Uterine smooth muscle cell (primary cell): ENCODE measurements around the gene PPP6R2. TPM values are rescaled to one million over a fixed set of nuclear protein-coding genes. Genes with fewer than 3 reads are reported as not detected.

Experiments used
- total RNA-seq: library from RNA; depleted of rRNA; stranded (reverse); fragments of >200 nt; gene quantifications from 2 replicates; pipeline ENCODE4 v1.2.3, GENCODE V29; 2014

Gene PPP6R2, protein sequence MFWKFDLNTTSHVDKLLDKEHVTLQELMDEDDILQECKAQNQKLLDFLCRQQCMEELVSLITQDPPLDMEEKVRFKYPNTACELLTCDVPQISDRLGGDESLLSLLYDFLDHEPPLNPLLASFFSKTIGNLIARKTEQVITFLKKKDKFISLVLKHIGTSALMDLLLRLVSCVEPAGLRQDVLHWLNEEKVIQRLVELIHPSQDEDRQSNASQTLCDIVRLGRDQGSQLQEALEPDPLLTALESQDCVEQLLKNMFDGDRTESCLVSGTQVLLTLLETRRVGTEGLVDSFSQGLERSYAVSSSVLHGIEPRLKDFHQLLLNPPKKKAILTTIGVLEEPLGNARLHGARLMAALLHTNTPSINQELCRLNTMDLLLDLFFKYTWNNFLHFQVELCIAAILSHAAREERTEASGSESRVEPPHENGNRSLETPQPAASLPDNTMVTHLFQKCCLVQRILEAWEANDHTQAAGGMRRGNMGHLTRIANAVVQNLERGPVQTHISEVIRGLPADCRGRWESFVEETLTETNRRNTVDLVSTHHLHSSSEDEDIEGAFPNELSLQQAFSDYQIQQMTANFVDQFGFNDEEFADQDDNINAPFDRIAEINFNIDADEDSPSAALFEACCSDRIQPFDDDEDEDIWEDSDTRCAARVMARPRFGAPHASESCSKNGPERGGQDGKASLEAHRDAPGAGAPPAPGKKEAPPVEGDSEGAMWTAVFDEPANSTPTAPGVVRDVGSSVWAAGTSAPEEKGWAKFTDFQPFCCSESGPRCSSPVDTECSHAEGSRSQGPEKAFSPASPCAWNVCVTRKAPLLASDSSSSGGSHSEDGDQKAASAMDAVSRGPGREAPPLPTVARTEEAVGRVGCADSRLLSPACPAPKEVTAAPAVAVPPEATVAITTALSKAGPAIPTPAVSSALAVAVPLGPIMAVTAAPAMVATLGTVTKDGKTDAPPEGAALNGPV
- total RNA-seq: 72.0 and 73.0 TPM in 2 replicates

DNA sequence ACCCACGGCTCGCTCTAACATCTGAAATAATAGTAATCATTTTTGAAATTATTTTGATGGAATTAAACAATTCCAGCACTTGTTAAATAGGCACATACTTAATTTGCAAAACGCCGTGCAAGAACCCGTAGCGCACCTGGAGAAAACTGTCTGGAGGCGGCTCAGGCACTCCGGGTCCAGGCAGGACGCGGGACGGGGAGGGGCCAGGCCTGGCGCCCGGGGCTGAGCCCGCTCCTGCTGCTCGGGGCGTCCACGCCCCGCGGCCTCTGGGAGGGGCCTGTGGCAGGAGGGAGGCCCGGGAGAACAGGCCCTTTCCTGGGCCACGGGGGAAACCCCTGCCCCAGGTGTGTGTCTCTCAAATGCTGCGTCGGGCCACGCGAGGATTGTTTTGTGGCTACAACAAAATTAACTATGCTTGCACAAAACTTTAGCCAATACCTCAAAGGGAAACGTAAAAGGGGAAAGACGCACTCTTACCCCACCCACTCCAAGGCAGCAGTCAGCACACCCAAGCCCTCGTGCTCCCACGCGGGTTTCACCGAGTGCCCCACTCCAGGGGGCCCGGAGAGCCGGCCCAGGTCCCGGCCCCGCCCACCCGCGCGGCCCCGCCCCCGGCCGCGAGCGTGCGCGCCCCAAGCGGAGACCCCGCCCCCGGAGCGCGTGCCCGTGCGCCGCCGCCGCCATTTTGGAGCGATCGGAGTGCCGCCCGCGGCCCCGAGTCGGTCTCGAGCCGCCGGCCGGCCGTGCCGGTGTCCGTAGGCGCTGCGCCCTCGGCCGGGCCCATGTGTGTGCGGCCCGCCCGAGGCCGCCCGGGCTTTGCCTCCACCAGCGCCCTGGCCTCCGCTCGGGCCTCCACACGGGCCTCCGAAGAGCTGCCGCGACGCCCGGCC, at the start of gene PPP6R2:
Gene PPP6R2, plus strand, starts transcription at position 677 of the 890 bp plus-strand sequence. CDS start 50,582 bp downstream, outside the sequence.

DNA sequence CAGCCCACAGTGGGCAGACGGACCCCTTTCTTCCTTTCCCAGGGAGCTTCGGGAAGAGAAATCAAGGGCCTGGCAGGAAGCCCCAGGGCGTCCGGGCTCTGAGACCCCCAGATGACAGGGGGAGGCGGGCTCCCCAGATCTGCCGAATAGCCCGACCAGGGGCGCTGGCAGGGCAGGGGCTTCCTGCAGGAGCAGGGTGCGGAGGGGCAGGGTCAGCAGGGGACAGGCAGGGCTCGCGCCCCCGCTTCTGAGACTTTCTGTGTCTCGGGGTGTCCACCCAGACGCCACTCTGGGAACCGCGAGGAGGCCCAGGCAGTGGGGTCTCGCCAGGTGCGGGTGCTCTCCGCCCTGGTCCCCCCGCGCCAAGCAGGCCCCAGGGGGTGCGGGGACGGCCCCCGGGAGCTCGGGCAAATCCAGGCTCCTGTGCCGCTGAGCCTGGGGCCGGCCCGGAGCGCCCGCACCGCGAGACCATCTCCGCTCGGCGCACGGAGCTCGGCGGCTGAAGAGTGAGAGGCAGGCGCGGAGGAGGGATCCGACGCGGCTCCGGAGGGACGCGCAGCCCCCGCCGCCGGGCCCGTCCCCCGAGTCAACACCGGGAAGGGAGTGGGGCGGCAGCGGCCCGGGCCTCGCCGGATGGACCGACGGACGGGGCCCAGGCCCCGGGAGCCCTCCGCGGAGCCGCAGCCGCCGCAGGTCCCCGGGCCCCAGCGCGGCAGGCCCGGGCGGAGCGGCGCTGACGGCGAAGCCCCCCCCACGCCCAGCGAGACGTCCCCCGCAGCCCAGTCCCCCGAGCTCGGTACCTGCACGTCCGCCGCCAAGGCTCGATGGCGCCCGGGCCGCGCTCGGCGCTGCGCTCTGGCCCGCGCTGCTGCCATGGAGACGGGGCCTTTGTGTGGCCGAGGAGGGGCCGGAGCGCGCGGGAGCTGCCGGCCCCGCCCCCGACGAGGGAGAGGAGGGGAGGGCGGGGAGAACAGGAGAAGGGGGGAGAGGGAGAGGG, 36.1 kb upstream of the PPP6R2 start, which contains the start of gene PLXNB2:
Gene PLXNB2, minus strand, starts transcription at position 894 of the 997 bp plus-strand sequence. CDS start 17,062 bp downstream, outside the sequence.

DNA sequence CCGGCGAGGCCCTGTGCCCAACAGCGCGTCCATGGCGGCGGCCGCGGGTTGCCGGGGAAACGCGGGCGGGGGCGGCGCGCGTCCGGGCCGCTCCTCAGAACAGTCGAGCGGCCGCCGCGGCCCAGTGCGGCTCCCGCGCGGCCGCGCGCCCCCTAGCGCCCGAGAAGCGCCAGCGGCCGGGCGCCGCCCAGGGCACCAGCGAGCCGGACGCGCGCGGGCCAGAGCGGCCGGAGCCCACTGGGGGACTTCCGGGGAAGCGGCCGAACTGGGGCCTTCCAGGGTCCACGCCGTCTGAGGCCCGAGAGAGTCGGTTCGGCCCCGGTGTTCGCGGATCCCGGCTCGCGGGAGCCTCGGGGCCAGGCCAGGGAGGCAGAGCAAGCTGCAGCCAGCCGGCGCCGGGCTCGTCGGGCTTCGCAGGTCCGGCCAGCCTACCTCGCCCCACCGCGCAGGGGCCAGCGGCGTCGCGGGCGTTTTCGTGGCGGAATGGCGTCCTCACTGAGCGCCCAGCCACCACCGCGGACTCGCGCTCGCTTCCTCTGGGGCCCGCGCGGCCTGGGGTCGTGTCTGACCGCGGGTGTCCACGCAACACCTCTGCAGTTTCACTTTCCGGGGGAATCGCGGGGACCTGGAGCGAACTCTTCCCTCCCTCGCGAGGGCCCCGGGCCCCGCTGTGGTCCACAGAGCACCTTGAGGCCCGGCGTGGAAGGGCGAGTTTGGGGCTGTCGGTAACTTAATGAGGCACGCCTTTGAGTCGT, 16.0 kb upstream of the PPP6R2 start, which contains the start of gene DENND6B:
Gene DENND6B, minus strand, starts transcription at position 57 of the 755 bp plus-strand sequence. Its CDS starts 24 bp downstream, at position 33.

DNA sequence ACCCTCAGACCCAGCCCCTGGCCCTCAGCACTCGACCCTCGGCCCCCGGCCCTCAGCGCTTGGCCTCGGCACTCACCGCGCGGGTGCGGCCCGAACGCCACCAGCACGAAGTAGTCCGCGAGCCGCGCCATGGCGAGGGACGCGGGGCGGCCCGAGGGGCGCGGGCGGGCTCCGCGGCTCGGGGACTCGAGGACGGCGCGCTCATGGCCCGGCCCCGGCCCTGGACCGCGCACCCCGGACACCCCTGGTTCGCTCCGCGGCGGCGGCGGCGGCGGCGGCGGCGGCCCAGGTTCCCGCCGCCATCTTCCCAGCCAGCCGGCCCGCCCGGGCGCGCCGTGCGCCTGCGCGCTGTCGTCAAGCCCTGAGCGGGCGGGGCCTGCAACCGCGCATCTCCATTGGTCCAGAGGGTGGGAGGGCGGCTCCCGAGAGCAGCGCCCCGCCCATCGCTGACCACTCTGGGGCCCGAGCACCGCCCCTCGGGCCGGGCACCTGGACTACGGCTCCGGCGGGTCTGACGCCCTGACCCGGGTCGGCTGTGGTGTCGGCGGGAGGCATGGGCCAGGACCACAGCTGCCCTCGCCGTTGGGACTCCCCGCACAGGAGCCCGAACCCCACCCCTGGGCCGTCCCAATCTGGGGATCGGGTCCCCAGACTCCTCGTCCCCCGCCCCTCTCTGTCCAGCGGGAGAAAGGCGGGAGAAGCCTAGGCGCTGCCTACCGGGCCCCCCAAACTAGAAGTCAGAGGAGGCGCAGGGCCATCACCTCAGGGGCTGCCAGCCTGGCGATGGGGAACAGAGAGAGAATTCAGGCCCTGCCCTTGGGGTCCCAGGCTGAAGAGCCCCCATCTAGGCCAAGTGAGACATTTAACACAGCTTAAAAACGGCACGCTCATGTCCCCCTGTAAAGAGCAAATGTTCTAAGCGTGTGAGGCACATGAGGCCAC, 131.9 kb downstream of the PPP6R2 start, which contains the start of gene SBF1:
Gene SBF1, minus strand, starts transcription at position 326 of the 942 bp plus-strand sequence. Its CDS starts 195 bp downstream, at position 131.

DNA sequence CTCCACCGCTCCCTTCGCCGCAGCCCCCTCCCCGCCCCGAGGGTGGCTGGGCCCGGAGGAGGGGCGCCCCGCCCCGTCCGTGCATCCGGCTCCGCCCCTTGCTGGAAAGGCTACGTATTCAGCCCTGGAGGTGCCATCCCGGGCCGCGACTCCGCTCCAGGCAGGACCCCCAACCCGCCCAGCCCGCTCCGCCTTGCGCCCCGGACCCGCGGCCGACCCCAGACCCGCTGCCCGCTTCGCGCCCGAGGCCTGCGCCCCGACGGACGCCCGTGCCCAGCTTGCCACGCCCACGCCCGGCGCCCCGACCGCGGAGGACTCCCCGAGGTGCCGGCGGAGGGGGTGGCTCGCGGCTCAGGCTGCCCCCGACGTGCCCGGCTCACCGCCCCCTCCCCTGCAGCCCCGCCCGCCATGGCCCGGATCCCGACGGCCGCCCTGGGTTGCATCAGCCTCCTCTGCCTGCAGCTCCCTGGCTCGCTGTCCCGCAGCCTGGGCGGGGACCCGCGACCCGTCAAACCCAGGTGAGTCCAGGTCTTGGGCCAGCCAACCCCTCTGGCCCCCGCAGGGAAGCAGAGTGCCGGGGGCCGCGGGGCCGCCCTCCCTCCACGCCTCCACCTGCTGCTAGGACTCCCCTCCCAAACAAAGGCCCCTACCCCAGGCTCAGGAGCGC, 138.4 kb downstream of the PPP6R2 start, which contains the start of gene ADM2:
Gene ADM2, plus strand, starts transcription at position 104 of the 667 bp plus-strand sequence. Its CDS starts 305 bp downstream, at position 409.

DNA sequence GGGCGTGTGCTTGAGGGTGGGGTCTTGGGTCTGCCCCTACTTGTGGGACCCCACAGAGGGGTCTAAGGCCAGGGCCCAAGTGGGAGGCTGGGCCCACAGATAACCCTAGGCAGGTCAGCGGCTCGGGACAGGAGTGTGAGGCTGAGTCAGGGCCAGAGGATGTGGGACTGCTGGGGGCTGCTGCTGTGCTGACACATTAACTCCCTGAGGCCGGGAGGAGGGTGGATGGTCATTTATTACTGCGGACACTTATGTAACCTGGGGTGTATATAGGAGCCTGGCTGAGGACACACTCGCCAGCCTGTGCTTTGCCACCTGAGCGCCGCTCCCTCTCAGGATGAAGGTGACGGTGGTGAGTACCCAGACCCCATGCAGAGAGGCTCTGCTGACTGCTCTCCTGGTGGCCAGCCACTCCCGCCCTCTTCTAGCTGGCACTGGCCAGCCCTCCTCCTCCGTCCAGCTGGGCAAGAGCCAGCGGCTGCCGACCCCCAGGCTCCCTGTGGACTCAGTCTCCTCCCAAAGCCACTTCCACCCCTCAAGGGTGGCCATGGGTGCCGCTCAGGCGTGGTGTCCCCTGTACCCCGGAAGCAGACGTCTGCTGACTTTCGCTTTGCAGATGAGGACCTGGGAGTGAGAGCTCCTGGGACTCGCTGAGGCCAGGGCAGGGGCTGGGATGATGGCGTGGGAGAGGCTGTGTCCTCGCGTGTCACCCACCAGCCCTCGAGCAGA, 143.6 kb downstream of the PPP6R2 start, which contains the start of gene MIOX:
Gene MIOX, plus strand, starts transcription at position 299 of the 729 bp plus-strand sequence. Its CDS starts 39 bp downstream, at position 338.

Other genes with a start within 250 kb of the PPP6R2 start
- gene PANX2, start 172.6 kb upstream of the PPP6R2 start, total RNA-seq: 0.37 and 0.66 TPM in 2 replicates
- gene TRABD, start 157.4 kb upstream of the PPP6R2 start, total RNA-seq: 30.1 and 33.0 TPM in 2 replicates
- 25.6 and 28.3 TPM in 2 replicates for gene SELENOO, start 142.3 kb upstream of the PPP6R2 start, total RNA-seq
- 37.0 and 37.6 TPM in 2 replicates for gene TUBGCP6, start 98.3 kb upstream of the PPP6R2 start, total RNA-seq
- 30.1 and 40.7 TPM in 2 replicates for gene HDAC10, start 92.1 kb upstream of the PPP6R2 start, total RNA-seq
- 41.2 and 46.6 TPM in 2 replicates for gene MAPK12, start 81.6 kb upstream of the PPP6R2 start, total RNA-seq
- 7.4 and 8.6 TPM in 2 replicates for gene MAPK11, start 72.9 kb upstream of the PPP6R2 start, total RNA-seq
- 118 and 202 TPM in 2 replicates for gene PLXNB2, start 35.7 kb upstream of the PPP6R2 start, total RNA-seq
- gene DENND6B, start 16.3 kb upstream of the PPP6R2 start, total RNA-seq: 1.5 and 2.7 TPM in 2 replicates
- gene SBF1, start 131.7 kb downstream of the PPP6R2 start, total RNA-seq: 83.4 and 118 TPM in 2 replicates
- 1.8 and 7.0 TPM in 2 replicates for gene ADM2, start 138.2 kb downstream of the PPP6R2 start, total RNA-seq
- not detected in 2 replicates for gene MIOX, start 143.5 kb downstream of the PPP6R2 start, total RNA-seq
- 48.0 and 51.4 TPM in 2 replicates for gene LMF2, start 164.4 kb downstream of the PPP6R2 start, total RNA-seq
- 36.0 and 79.0 TPM in 2 replicates for gene NCAPH2, start 164.9 kb downstream of the PPP6R2 start, total RNA-seq
- gene SCO2, start 182.3 kb downstream of the PPP6R2 start, total RNA-seq: 2.7 and 4.5 TPM in 2 replicates
- gene TYMP, start 186.7 kb downstream of the PPP6R2 start, total RNA-seq: 5.1 and 12.5 TPM in 2 replicates
- gene KLHDC7B, start 202.6 kb downstream of the PPP6R2 start, total RNA-seq: 0.11 and 0.62 TPM in 2 replicates
- not detected in 2 replicates for gene SYCE3, start 219.6 kb downstream of the PPP6R2 start, total RNA-seq
- 0.44 and 1.7 TPM in 2 replicates for gene CPT1B, start 235.1 kb downstream of the PPP6R2 start, total RNA-seq
- 19.5 and 27.2 TPM in 2 replicates for gene CHKB, start 239.5 kb downstream of the PPP6R2 start, total RNA-seq